GM10248 (cell line): ENCODE data around the gene NINJ1.

ENCODE experiments used
- CTCF ChIA-PET: fragments of 300-600 bp; sonication (Branson Sonifier 250); formaldehyde crosslinking; extraction: SDS; loops from one replicate; lab custom pipeline; 2021; ENCODE audit warnings: antibody characterized with exemption; lab: Yijun Ruan, JAX
- POLR2A ChIA-PET: fragments of 350-650 bp; sonication (Branson Sonifier 250); formaldehyde crosslinking; extraction: SDS; loops from one replicate; lab custom pipeline; 2020; ENCODE audit warnings: antibody characterized with exemption; lab: Yijun Ruan, JAX
- DNase-seq: peaks from one replicate; pipeline ENCODE4 v3.0.0; 2012; ENCODE audit errors: extremely low spot score
- TF ChIP-seq, protein P1 (sequence below): IDR thresholded peaks from 2 replicates; pipeline ENCODE4 v1.5.1; 2012; ENCODE audit warnings: mild to moderate bottlenecking, low read depth; ENCODE audit errors: extremely low read depth, missing control alignments, control extremely low read depth

NINJ1 gene

DNA sequence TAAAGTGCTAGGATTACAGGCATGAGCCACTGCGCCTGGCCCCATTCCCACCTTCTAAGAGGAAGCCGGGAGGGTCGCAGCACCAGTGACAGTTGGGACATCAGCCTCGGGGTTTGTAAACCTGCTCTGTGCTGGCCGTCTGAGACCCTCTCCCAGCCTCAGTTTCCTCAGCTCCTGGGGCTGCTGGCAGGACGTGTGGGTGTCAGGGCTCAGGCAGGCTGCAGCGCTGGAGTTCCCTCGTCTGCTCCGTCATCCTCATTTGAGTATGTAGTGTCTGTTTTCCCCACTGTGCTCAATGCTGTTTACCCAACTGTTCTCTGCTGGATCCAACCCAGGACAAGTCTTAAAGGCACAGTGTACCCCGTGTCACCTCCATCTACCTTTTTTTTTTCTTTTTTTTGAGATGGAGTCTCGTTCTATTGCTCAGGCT is 2.0 kb upstream of the NINJ1 start:
- ChIA-PET CTCF (interaction anchor here (1.2 to 3.6 kb wide), 3 partner anchors 16 to 144 kb away, joined by 3 to 22 read pairs (median 3); no protein-coding TSS in a partner anchor), POLR2A (no interaction called here)
- no peak for DNase-seq
- TF ChIP-seq, protein P1, sequence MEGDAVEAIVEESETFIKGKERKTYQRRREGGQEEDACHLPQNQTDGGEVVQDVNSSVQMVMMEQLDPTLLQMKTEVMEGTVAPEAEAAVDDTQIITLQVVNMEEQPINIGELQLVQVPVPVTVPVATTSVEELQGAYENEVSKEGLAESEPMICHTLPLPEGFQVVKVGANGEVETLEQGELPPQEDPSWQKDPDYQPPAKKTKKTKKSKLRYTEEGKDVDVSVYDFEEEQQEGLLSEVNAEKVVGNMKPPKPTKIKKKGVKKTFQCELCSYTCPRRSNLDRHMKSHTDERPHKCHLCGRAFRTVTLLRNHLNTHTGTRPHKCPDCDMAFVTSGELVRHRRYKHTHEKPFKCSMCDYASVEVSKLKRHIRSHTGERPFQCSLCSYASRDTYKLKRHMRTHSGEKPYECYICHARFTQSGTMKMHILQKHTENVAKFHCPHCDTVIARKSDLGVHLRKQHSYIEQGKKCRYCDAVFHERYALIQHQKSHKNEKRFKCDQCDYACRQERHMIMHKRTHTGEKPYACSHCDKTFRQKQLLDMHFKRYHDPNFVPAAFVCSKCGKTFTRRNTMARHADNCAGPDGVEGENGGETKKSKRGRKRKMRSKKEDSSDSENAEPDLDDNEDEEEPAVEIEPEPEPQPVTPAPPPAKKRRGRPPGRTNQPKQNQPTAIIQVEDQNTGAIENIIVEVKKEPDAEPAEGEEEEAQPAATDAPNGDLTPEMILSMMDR = no peak

DNA sequence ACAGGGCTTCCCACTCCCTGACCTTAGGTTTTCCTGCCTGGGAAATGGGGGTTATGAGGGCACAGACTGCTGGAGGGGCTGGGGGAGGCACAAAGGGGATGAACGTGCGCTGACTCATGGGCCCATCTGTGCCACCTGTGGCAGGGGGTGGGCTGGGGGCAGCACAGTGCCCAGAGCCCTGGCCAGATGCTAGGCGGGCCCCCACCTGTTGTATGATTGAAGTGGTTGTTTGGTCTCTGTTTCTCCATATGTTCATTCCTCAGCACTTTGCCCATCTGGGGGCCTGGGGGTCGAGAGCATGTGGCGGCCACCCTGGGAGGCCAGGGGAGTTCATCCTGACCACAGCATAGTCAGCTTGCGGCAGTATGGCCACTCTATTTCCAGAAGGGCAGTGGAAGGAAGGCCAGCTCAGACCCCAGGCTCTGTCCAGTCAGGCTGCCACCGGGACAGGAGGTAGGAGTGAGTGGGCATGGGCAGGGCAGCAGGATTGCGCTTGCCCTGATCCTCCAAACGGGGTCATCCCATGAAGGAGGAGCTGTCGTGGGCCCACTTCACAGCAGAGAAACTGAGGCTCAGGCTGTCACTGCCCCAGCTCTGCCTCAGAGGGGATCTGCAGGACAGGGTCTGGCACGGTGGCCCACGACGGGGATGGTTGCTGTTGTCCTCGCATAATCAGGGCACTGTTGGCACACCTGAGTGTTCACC is 841 bp upstream of the NINJ1 start:
- ChIA-PET CTCF (interaction anchor here (0.7 to 3.6 kb wide), 4 partner anchors 15 to 143 kb away, joined by 3 to 22 read pairs (median 3); no protein-coding TSS in a partner anchor), POLR2A (interaction anchor here (0.5 to 0.6 kb wide), 2 partner anchors 314 to 463 kb away, joined by 3 read pairs; no protein-coding TSS in a partner anchor)
- TF ChIP-seq, protein P1 = no peak
- DNase-seq = no peak

DNA sequence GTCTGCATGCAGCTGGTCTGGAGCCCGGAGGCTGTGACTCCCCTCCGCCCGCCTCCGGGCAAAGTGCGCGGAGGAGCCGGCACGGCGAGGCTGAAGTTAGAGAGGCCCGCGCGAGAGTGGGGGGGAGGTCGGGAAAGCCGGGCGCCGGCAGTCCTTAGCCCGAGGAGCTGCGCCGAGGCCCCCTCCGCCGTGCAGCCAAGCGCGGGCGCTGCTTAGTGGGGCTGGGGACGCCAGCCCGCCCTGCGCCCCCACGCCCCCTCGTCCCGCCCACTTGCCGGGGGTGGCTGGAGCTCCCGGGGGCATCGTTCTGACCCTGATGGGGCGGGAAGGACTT is 403 bp downstream of the NINJ1 start:
- TF ChIP-seq, protein P1 = no peak
- CTCF ChIA-PET = interaction anchor here (0.9 to 3.6 kb wide), 3 partner anchors 25 to 130 kb away, joined by 3 to 22 read pairs (median 3); partner anchors contain the start of gene CARD19
- POLR2A ChIA-PET = interaction anchor here (0.9 to 1.2 kb wide), 3 partner anchors 14 to 25 kb away, joined by 3 to 4 read pairs (median 4); no protein-coding TSS in a partner anchor
- peak; percentile 84 for DNase-seq

DNA sequence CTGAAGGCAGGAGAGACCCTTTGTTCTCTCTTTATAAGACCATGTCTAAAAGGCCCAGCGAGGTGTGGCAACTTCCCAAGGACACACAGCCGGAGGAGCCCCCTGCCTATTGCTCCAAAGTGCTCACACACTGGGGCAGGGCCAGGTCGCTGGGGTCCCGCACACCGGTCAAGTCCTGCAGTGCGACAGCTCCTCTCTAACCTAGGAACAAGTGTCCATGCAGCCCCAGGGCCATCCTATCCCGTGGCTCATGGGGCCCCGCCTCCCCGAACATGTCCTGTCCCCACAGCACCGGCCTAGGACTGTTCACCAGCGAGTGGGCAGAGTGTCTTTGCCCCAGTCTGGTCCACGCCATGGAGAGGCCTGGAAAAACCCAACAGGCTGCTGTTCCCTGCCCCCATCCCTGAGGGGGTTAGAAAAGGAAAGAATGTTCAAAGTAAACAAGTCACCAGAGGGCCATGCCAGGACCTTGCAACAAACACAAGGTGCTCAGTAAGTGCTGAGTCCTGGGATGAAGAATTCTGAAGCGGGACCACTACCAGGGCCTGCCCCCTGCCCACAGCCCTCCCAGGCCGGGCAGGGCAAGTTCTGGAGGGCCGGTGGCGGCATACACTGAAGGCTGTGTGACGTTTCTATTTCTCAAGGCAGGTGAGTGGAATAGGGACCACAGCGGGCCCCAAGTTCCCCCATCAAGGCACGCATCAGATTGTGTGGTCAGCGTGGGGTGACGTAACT is 938 bp downstream of the NINJ1 start:
- TF ChIP-seq, protein P1 = no peak
- no peak for DNase-seq
- CTCF ChIA-PET = interaction anchor here (0.9 to 3.6 kb wide), 2 partner anchors 25 to 130 kb away, joined by 3 to 22 read pairs; no protein-coding TSS in a partner anchor
- POLR2A ChIA-PET = interaction anchor here (1.0 to 1.2 kb wide), 2 partner anchors 13 to 15 kb away, joined by 4 read pairs; no protein-coding TSS in a partner anchor

DNA sequence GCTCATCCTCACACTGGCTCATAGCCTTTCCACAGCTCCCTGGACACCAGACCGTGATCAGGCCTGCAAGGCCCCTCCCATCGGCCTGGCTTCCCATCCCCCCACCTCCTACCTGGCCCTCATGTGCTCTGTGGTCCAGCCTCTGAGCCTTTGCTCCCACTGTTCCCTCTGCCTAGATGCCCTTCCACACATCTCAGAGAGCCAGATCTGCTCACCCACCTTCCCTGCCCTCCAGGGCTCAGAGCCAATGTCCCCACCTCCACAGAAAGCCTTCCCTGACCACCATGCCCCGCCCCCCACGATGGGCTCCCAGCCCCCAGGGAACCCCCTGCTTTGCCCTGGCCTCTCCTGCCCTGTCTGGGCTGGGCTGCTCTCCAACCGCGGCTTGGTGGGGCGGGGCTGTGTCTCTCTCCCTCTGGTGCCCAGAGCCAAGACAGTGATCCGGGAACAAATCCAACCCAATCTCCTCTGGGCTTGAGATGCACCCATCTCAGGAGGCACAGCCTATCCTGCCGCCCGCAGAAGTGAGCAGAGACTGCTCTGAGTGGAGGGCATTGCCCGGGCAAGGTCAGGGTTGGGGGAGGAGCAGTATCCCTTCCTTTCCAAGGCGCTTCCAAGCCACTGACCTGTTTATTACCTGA is 1.6 kb downstream of the NINJ1 start:
- TF ChIP-seq, protein P1 = no peak
- no peak for DNase-seq
- ChIA-PET CTCF (interaction anchor here (3.6 kb wide), 1 partner anchor 24 kb away, joined by 22 read pairs; no protein-coding TSS in a partner anchor), POLR2A (no interaction called here)

DNA sequence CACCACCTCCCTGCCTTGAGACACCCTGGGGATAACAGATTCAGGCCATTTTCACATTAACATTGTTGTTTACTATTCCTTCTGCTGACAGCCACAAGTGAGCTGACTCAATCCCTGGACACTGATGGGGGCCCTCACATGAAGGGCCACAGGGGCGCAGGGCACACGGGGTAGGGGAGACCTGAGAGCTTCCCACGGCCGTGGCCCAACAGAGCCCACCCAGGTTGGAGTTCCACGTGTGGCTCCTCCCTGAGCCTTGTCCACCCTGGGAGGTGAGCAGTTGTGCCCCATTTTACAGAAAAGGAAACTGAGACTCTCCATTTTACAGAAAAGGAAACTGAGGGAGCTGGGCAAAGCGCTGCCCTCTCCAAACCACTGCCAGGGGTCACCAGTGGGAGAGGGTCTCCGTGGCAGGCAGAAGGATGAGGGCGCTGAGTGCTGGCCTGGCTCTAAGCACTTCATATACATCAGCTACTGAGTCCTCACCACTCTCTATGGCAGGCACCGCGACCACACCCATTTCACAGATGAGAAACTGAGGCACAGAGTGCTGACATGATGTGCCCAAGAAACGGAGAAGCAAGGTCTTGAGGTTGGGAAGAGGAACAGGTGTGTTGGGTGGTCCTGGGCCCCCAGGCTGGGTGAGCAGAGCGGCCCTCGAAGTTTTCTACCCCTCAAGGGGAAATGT is 2.3 kb downstream of the NINJ1 start:
- DNase-seq = no peak
- ChIA-PET CTCF (interaction anchor here (16.5 kb wide), 1 partner anchor 24 kb away, joined by 174 read pairs; no protein-coding TSS in a partner anchor), POLR2A (interaction anchor here (0.6 kb wide), 1 partner anchor 8 kb away, joined by 4 read pairs; no protein-coding TSS in a partner anchor)
- TF ChIP-seq, protein P1 = no peak
